Measurements from ENCODE around the gene C2orf49. TPM values are rescaled to one million over a fixed set of nuclear protein-coding genes. Genes with fewer than 3 reads are reported as not detected.

The C2orf49 gene
- total and polyA plus RNA-seq, 10 of the 15 experiments (the other 5 are each of a cell fraction or from before 2014, with no cell fraction given): 7.2 to 24.2 (median 15.5) TPM

DNA sequence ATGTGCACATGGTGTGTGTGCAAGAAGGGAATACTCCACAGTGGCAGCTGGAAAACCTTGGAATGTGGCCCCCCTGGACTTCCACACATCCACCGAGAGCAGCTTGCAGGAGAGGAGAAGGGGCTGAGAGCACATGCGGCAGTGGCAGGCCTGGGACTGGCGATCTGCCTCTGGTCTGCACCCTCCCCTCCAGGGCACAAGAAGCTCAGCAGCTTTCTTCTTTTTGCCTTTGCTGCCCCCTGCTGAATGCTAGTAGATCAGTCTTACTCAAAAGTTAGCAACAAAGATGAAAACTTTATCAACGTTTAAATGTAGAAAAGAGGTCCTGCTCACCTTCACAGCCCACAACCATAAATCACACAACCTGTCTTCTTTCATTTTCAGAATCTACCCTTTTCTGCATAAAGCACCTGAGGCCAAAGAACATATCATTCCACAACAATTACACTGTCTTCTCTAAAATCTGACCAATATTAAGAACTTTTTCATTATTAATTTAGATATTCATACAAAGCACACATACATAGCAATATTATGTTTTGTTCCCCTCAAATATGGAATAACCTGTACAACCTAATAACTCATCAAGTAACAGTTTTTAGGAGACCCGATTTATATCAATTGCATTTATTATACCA lies 42.4 kb upstream of the C2orf49 start:
- no peaks in the 10 kb centered on the region; the same call in 1 of the 2 replicates for H3K79me2 ChIP-seq (ENCODE audit: control insufficient read depth, insufficient read depth, low read length)
- H3K36me3 ChIP-seq (ENCODE audit: control insufficient read depth in 2 of 2, insufficient read depth in 2 of 2, low read length in 1 of 2): peaks cover 10 to 37% of the 10 kb centered on the region in 2 experiments
- BruUV-seq (replicated peaks): no TSS peak
- FAIRE-seq (no peak), DNase-seq (ENCODE audit: low read depth, low spot score) (no peak), ATAC-seq (peak; percentile 82)
- SMC1A ChIA-PET (ENCODE audit: uncharacterized antibody, unreplicated experiment): interaction anchor here (1.5 kb wide), 1 partner anchor 27 kb away, joined by 4 read pairs; no protein-coding TSS in a partner anchor
- TF ChIP-seq RAD21 (IDR thresholded peaks at IDR 0.05; ENCODE audit: insufficient read depth, low read depth, low read length): peak; percentile 54
- no peak for TF ChIP-seq NFYB (IDR thresholded peaks at IDR 0.05; ENCODE audit: insufficient read depth, low read depth, low read length)
- TF ChIP-seq, protein P1, sequence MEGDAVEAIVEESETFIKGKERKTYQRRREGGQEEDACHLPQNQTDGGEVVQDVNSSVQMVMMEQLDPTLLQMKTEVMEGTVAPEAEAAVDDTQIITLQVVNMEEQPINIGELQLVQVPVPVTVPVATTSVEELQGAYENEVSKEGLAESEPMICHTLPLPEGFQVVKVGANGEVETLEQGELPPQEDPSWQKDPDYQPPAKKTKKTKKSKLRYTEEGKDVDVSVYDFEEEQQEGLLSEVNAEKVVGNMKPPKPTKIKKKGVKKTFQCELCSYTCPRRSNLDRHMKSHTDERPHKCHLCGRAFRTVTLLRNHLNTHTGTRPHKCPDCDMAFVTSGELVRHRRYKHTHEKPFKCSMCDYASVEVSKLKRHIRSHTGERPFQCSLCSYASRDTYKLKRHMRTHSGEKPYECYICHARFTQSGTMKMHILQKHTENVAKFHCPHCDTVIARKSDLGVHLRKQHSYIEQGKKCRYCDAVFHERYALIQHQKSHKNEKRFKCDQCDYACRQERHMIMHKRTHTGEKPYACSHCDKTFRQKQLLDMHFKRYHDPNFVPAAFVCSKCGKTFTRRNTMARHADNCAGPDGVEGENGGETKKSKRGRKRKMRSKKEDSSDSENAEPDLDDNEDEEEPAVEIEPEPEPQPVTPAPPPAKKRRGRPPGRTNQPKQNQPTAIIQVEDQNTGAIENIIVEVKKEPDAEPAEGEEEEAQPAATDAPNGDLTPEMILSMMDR (IDR thresholded peaks at IDR 0.05 in 2 of 3, conservative IDR thresholded peaks at IDR 0.05 in 1 of 3; ENCODE audit: control insufficient read depth in 2 of 3, extremely low read depth in 1 of 3, insufficient read depth in 1 of 3, low read depth in 3 of 3, low read length in 3 of 3): peak; percentile 42 to 51 (median 47)
- TF ChIP-seq, protein P2, sequence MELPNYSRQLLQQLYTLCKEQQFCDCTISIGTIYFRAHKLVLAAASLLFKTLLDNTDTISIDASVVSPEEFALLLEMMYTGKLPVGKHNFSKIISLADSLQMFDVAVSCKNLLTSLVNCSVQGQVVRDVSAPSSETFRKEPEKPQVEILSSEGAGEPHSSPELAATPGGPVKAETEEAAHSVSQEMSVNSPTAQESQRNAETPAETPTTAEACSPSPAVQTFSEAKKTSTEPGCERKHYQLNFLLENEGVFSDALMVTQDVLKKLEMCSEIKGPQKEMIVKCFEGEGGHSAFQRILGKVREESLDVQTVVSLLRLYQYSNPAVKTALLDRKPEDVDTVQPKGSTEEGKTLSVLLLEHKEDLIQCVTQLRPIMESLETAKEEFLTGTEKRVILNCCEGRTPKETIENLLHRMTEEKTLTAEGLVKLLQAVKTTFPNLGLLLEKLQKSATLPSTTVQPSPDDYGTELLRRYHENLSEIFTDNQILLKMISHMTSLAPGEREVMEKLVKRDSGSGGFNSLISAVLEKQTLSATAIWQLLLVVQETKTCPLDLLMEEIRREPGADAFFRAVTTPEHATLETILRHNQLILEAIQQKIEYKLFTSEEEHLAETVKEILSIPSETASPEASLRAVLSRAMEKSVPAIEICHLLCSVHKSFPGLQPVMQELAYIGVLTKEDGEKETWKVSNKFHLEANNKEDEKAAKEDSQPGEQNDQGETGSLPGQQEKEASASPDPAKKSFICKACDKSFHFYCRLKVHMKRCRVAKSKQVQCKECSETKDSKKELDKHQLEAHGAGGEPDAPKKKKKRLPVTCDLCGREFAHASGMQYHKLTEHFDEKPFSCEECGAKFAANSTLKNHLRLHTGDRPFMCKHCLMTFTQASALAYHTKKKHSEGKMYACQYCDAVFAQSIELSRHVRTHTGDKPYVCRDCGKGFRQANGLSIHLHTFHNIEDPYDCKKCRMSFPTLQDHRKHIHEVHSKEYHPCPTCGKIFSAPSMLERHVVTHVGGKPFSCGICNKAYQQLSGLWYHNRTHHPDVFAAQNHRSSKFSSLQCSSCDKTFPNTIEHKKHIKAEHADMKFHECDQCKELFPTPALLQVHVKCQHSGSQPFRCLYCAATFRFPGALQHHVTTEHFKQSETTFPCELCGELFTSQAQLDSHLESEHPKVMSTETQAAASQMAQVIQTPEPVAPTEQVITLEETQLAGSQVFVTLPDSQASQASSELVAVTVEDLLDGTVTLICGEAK (IDR thresholded peaks at IDR 0.05; ENCODE audit: borderline replicate concordance): peak; percentile 61
- TF ChIP-seq, protein P3, sequence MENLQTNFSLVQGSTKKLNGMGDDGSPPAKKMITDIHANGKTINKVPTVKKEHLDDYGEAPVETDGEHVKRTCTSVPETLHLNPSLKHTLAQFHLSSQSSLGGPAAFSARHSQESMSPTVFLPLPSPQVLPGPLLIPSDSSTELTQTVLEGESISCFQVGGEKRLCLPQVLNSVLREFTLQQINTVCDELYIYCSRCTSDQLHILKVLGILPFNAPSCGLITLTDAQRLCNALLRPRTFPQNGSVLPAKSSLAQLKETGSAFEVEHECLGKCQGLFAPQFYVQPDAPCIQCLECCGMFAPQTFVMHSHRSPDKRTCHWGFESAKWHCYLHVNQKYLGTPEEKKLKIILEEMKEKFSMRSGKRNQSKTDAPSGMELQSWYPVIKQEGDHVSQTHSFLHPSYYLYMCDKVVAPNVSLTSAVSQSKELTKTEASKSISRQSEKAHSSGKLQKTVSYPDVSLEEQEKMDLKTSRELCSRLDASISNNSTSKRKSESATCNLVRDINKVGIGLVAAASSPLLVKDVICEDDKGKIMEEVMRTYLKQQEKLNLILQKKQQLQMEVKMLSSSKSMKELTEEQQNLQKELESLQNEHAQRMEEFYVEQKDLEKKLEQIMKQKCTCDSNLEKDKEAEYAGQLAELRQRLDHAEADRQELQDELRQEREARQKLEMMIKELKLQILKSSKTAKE (IDR thresholded peaks at IDR 0.05; ENCODE audit: low read depth, poor library complexity, severe bottlenecking): no peak
- no peak overlapping the region for H3K9ac ChIP-seq (ENCODE audit: control insufficient read depth, insufficient read depth, low read length)
- in situ Hi-C loops (cut with MboI) (no loop called here), intact Hi-C loops (cut with micrococcal nuclease; ENCODE audit: unreplicated experiment) (loop anchor here (5.0 kb wide), 1 partner anchor 47 kb away; no protein-coding TSS in a partner anchor)
- POLR2A ChIA-PET: no interaction called here
- H3K4me1 ChIP-seq (ENCODE audit: control insufficient read depth, insufficient read depth, low read length): no peaks in the 10 kb centered on the region
- no peaks in the 10 kb centered on the region for H3K27me3 ChIP-seq (replicated peaks in 1 of 2; ENCODE audit: control insufficient read depth in 2 of 2, insufficient read depth in 2 of 2, low read length in 1 of 2)
- no peaks in the 10 kb centered on the region; the same call in 1 of the 2 replicates for H4K20me1 ChIP-seq (ENCODE audit: control insufficient read depth, insufficient read depth)
- RAD21 ChIA-PET (ENCODE audit: unreplicated experiment): no interaction called here
- H3K27ac ChIP-seq (ENCODE audit: control insufficient read depth, insufficient read depth): no peak overlapping the region
- CTCF ChIA-PET: interaction anchor here (0.7 to 4.3 kb wide), 5 partner anchors 15 to 34 kb away, joined by 3 to 15 read pairs (median 4); no protein-coding TSS in a partner anchor
- WGBS (ENCODE audit: insufficient coverage, insufficient replicate concordance, low lambda C conversion rate, missing lambda C conversion rate): 52% methylated on average over 5 of the region's 5 CpGs
- H2AFZ ChIP-seq (ENCODE audit: control insufficient read depth, low read depth, low read length): no peak overlapping the region
- no peak overlapping the region for H3K4me3 ChIP-seq
- H3K9me3 ChIP-seq (replicated peaks; ENCODE audit: control insufficient read depth, insufficient read depth, low read length): no peaks in the 10 kb centered on the region
- H3K4me2 ChIP-seq (ENCODE audit: control insufficient read depth, insufficient read depth): no peak overlapping the region

Measured in GM12878 (cell line).